HG03460 (cell line): ENCODE results near the gene BRME1.

ENCODE experiments used
- ATAC-seq: cut with Tn5 transposase; IDR thresholded peaks from one replicate; pipeline ENCODE4 v1.9.1; 2021; ENCODE audit not compliant: unreplicated experiment

Gene BRME1

DNA sequence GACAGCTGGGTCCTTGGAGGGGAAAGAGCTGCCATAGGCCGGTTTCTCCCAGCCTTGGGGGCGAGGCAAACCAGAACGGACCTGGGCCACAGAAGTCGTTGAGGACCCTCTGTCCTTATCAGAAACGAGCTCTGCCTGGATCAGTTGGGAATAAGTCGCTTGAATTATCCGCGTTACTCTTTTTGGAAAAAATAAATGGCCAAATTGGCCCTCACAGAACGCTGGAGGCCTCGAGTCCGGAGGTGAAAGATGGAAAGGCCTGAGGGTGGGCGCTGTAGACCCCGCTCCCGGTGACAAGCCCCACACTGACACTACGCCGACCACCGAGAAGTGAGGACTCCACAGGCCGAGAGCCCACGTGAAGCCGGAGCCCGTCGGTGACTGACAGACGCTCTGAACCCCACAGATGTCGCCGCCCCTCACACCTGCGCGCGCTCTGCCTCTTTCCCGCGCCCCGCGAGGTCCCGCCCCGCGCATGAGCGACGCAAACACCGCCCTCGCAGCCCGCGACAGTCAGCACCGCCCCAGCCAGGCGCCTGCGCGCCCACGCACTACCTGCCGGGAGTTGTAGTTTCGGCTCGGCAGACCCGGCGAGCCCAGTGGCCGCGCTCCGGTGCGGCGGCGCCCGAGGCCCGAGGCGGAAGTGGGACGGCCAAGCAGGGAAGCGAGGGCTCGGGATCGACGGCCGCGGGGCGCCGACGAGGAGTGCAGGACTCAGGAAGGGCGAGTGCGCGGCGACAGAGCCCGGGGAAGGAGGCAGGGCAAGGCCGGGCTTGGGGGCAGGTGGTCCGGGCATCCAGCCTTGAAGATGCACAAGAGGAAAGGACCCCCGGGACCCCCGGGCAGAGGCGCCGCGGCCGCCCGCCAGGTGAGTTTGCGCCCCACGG, at the start of gene BRME1, which contains the start of gene CC2D1A:
TSS of gene BRME1 (minus strand) at position 484 of the 887 bp plus-strand sequence. CDS start 1,225 bp downstream, outside the sequence.
TSS of gene CC2D1A (plus strand) at position 568 of the 887 bp plus-strand sequence. CDS start at position 809, 241 bp downstream.
- peak; percentile 89 for ATAC-seq

DNA sequence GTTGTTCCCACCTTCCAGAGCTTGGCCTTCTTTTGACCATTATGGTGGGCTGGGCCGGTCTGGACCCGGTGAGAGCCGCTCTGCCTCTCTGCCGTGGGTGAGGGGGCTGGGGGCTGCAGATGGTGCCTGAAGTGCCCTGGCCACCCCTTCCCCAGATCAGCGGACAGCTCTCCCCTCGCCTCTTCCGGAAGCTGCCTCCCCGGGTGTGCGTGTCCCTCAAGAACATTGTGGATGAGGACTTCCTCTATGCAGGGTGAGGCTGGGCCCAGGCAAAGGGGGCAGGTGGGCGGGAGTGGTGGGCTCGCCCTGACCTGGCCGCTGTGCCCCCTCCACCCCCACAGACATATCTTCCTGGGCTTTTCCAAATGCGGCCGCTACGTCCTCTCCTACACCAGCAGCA, 48.3 kb upstream of the BRME1 start:
- no peak for ATAC-seq

DNA sequence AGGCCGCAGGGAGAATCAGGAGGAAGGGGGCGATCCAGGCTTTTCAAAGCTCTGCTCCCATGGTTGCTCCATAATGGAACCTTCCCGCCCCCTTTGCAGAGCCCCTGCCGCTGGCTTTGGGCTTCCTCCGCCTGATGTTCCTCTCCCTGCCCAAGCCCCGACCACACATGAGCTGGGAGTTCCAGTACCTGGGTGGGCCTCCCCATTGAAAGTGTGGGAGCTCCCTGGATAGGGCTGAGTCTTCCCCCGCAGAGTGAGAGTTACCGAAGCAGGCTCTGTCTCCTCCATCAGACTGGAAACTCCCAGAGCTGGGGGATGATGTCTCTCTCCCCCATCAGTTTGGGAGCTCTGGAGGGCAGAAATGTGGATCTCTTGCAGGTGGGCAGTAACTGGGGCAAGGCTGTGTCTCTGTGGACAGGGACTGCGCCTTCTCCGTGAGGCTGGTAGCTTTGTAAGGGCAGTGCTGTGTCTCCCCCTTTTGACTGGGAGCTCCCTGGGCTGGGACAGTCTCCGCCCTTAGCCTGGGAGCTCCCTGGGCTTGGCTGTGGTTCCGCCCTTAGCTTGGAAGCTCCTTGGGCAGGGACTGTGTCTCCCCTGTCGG, 47.1 kb upstream of the BRME1 start:
- ATAC-seq: no peak

GRCh38 chr19:13952154-13952930, 46.4 kb upstream of the BRME1 start, which contains the start of gene DCAF15:
Gene DCAF15, plus strand, starts transcription at chr19:13952509. Its CDS starts 4 bp downstream, at chr19:13952513.
- ATAC-seq: peak; percentile 96

GRCh38 chr19:13951799-13952153, 45.9 kb upstream of the BRME1 start:
- no peak for ATAC-seq

DNA sequence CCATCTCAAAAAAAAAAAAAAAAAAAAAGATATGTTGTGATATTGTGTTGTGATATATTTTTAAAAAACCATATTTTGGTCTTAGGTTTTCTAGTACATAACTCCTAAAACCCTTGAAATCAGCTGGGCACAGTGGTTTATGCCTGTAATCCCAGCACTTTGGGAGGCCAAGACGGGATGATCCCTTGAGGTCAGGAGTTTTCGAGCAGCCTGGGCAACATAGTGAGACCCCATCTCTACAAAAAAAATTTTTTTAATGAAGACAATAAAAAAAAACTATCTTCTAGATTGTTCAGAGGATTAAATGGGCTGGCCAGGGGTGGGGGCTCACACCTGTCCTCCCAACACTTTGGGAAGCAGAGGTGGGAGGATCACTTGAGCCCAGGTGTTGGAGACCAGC, 45.1 kb upstream of the BRME1 start:
- no peak for ATAC-seq

DNA sequence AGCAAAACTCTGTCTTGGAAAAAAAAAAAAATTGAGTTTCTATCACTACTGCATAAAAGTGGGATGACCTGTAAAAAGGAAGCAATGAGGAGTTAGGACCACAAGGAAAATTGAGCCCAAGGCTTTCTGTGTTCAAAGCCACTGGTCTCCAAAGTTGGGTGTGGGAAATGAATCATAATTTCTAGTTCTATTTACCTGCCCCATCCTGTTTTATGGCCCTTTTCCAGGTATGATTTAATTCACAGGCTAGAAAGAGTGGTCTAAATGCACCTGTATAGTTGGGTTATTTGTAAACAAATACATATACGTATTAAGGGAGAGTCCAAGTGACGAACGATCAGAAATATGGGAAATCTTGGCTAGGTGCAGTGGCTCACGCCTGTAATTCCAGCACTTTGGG, 40.5 kb upstream of the BRME1 start:
- ATAC-seq: no peak

DNA sequence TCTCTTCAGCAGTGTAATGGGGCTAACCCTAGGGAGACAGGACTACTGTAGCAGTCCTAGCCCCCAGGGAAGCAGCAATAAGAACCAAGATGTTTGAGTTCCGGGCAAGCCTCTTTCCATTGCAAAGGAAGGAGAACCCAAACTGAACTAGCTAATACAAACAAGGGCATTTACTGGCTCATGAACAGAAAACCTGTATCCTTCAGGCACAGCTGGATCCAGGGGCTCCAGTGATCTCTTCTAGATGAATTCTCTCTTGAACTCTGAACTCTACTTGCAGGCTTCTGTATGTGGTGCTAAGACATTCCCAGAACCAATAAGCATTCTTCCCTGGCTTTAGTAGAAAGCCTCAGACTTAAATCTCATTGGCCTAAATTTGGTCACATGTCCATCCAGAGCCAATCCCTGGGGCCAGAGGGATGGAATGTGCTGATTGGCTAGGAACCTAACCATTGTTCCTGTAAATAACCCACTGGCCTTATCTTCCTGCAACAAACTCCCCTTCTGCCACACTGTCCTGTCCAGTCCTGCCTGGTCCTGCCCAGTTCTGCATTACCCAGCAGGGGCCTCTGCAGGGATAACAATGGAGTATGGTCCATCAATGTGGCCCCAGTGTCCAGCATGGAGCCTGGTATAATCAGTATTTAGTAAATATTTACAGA, 36.2 kb upstream of the BRME1 start:
- no peak for ATAC-seq

DNA sequence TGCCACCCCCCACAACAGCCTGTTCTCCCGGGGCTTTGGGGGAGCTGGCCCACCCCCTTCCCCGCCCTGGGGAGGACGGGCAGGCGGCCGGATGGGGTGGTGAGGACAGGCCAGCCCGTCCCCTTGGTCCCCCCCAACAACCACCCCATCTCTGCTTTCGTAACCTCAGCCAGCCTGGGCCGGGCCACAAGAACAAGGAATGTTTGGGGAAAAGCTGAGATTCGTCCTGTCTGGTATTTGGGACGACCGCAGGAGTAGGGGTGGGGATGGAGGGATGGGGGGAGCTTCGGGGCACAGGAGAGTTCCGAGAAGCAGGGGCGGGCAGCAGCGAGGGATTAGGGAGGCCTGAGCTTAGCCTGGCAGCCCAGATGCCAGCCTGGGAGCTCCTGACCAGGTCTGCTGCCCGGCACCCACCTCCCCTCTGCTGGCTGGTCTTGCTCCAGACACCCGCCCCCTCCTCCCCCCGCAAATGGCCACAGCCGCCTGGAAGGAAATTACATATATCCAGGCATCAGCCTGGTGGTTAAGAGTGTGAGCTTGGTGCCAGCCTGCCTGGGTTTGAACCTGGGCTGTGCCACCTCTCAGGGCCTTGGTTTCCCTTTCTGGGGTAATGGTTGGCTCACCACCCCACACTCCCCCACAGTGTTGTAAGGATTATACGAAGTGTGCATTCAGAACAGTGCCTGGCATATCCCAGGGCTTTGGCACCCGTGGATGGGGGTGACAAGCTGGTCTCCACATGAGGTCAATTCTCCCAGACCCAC, 32.6 kb upstream of the BRME1 start, which contains the start of gene PODNL1:
TSS of gene PODNL1 (minus strand) at position 117 of the 764 bp plus-strand sequence. CDS start 236 bp downstream, outside the sequence.
- no peak for ATAC-seq

- no peak for ATAC-seq
Measured at GRCh38 chr19:13937479-13938300, 31.8 kb upstream of the BRME1 start.

DNA sequence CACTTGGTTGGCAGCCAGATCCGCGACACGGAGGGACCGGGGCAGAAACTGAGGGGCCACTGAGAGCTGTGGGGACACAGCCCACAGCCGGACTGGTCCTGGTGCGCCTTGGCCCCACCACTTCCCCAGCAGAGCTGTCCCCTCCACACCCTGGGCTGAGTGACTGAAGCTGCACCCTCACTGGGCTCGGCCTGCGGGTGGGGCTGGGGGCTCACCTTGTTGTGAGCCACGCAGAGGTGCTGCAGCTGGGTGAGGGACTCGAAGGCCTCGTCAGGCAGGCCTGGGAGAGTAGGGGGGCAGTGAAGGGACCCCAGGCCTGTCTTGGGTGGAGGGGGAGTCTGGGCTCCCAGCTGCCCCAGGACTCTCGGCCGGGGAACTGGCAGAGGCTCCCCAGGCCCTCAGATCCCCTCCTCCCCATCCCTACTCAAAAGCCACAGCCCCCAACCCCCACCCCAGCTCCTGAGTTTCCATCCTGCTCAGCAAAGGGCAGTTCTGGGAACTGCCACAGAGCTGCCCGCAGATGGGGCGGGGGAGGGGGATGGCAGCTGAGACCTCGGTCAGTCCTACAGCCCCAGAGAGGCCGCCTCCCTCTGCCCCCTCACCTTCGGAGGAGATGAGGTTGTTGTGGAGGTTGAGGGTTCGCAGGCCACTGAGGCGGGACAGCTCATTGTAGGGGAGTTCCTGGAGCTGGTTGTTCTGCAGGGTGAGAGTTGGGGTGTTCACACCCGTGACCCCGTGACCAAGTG, 30.0 kb upstream of the BRME1 start:
- ATAC-seq: no peak

- ATAC-seq: no peak
Measured at GRCh38 chr19:13934785-13935109, 28.8 kb upstream of the BRME1 start.

DNA sequence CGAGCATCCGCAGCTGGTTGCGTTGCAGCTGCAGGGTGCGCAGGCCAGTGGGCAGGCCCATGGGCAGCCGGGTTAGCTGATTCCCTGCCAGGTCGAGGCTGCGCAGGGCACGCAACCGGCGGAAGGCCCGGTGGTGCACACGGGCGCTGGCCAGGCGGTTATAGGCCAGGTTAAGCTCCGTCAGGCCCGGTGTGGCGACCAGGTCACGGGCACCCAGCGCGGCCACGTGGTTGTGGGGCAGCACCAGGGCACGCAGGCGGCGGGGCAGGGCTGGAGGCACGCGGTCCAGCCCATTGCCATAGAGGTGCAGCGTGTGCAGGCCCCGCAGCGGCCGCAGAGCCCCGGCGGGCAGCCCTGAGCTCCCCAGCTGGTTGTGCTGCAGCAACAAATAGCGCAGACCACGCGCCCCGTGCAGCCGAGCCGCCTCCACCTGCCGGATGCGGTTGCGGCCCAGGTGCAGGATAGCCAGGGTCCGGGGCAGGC, 27.0 kb upstream of the BRME1 start:
- ATAC-seq: no peak

- ATAC-seq: no peak
Measured at GRCh38 chr19:13932149-13932637, 26.3 kb upstream of the BRME1 start.

DNA sequence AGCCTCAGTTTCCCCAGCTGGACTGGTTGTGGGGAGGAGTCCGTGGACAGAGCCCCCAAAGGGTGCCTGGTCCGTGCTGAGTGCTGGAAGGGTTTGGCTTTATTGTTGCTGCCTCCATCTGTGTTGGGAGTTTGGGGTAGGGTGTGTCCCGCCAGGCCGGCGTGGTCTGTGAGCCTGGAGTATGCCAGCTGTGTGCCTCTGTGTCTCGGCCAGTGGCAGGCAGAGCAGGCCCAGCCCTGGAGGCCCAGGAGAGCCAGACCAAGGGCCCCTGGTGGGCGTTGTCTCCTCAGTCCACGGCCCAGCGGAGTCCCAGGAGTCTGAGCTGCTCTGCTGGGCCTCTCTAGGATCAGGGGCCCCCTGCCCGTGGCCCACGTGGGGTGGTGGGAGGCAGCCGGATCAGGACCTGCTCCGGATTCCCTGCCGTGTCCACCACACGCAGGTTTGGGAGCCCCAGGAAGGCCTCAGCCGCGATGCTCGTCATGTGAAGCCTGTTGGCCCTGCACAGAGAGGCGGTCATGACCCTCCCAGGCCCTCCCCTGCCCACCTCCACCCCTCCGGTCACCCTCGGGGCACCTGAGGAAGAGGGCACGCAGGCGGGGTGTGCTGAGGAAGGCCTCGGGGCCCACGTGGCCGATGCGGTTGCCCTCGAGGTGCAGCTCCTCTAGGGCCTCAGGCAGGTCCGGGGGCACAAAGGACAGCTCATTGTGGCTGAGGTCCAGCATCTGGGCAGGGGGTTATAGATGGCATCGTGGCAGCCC, 25.7 kb upstream of the BRME1 start:
- ATAC-seq: no peak

GRCh38 chr19:13930402-13930801, 24.5 kb upstream of the BRME1 start:
- ATAC-seq: no peak

DNA sequence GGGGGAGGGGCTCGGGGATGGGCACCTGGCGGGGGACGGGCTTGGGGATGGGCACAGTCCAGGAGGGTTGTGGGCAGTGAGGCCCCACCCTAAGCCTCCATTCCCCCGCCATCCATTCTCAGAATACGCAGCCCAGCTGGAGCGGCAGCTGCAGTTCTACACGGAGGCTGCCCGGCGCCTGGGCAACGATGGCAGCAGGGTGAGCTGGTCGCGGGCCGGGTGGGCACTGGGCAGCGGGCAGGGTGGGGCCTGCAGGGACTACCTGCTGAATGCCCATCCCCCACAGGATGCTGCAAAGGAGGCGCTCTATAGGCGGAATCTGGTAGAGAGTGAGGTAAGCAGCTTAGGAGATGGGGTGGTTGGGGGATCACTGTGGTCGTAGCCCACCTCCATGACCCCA, 24.0 kb upstream of the BRME1 start:
- ATAC-seq: no peak

DNA sequence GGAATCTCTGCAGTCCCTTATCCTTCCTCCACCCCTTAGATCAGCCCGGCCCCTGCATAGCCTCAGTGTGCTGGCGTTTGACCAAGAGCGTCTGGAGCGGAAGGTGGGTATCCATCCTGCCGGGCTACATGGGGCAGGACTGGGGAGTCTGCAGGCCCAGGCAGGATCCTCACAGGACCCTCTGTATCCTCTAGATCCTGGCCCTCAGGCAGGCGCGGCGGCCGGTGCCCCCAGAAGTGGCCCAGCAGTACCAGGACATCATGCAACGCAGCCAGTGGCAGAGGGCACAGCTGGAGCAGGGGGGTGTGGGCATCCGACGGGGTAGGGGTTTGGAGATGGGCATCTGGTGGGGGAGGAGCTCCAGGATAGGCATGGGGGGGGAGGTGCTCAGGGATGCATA, 23.4 kb upstream of the BRME1 start:
- no peak for ATAC-seq
